HCT116 (cell line): ENCODE data around the gene SNRNP70. TPM values are rescaled to one million over a fixed set of nuclear protein-coding genes. Genes with fewer than 3 reads are reported as not detected.
A peak's percentile ranks its signal among the peaks of the same experiment; 100 is the strongest.

Experiments used
- ATAC-seq: fragments of 200-7000 bp; cut with Tn5 transposase; 2 replicates; pipeline ENCODE4 v1.9.1; 2020; ENCODE audit warnings: mild to moderate bottlenecking, moderate library complexity
- BruUV-seq: library from RNA; stranded (reverse); fragments of 400-500 nt; replicated peaks from 2 replicates; lab custom pipeline; 2021; lab: Mats Ljungman, UMichigan
- CTCF ChIA-PET: fragments of 300-600 bp; sonication (Branson Sonifier 250); formaldehyde crosslinking; loops from one replicate; lab custom pipeline; 2021; ENCODE audit warnings: antibody characterized with exemption; lab: Charles Lee
- POLR2A ChIA-PET: fragments of 300-600, 350-600 bp; sonication (Branson Sonifier 250); formaldehyde crosslinking; loops from one replicate; lab custom pipeline; 2021; ENCODE audit warnings: antibody characterized with exemption; lab: Charles Lee
- RAD21 ChIA-PET, 2 experiments: fragments of 300-600 bp; sonication (Branson Sonifier 250); formaldehyde crosslinking; loops; one replicate each; lab custom pipeline; 2023; ENCODE audit warnings: low total read pairs in 2 of 2; ENCODE audit not compliant: uncharacterized antibody in 2 of 2, unreplicated experiment in 2 of 2, low non-redundant PET in 1 of 2; lab: Charles Lee
- DNase-seq: peaks from one replicate; pipeline ENCODE4 v3.0.0-alpha.2; 2010; ENCODE audit warnings: low read depth, low spot score
- H2AFZ ChIP-seq: fragments of 200-600 bp; shearing (Covaris generic), sonication (generic); 2 replicates; pipeline ENCODE4 v1.6.1; 2017; ENCODE audit warnings: low read depth, mixed run types, mixed read lengths, antibody characterized with exemption, low read length; ENCODE audit not compliant: poor library complexity, severe bottlenecking
- H3K27ac ChIP-seq: 2 replicates; pipeline ENCODE4 v1.5.1; 2012; ENCODE audit warnings: low read depth, low read length
- H3K27me3 ChIP-seq: fragments of 200-600 bp; sonication (generic); 2 replicates; pipeline ENCODE4 v1.6.1; 2016; ENCODE audit warnings: mixed run types, low read length, mixed read lengths; ENCODE audit not compliant: insufficient read depth
- H3K36me3 ChIP-seq, 2 experiments: fragments of 200-500 bp in 1 of 2; fragments of 200-600 bp in 1 of 2; sonication (Bioruptor generic) in 1 of 2; sonication (generic) in 1 of 2; 2 replicates each; pipeline versions ENCODE4 v1.5.1 to v1.6.1; 2014 to 2016; ENCODE audit warnings: low read length in 2 of 2, inconsistent platforms in 1 of 2, mixed read lengths in 1 of 2, mixed run types in 1 of 2; ENCODE audit not compliant: insufficient read depth in 2 of 2, control insufficient read depth in 1 of 2
- H3K4me1 ChIP-seq, 2 experiments: fragments of 200-600 bp in 1 of 2; sonication (generic) in 1 of 2; 2 replicates each; pipeline versions ENCODE4 v1.5.1 to v1.6.1; 2012 to 2017; ENCODE audit warnings: low read length in 2 of 2, inconsistent platforms in 1 of 2, mild to moderate bottlenecking in 1 of 2, mixed read lengths in 1 of 2, mixed run types in 1 of 2, moderate library complexity in 1 of 2; ENCODE audit not compliant: insufficient read depth in 2 of 2, control insufficient read depth in 1 of 2
- H3K4me2 ChIP-seq: fragments of 200-600 bp; sonication (generic); 2 replicates; pipeline ENCODE4 v1.6.1; 2017; ENCODE audit warnings: mixed run types, low read length, mixed read lengths
- H3K4me3 ChIP-seq, 2 experiments: fragments of 200-600 bp in 1 of 2; sonication (generic) in 1 of 2; replicated peaks in 1 of 2; 2 replicates each; pipeline ENCODE4 v1.5.1; 2011 to 2016; ENCODE audit warnings: low read length in 2 of 2, control low read depth in 1 of 2, low read depth in 1 of 2, mild to moderate bottlenecking in 1 of 2, mixed read lengths in 1 of 2, mixed run types in 1 of 2
- H3K79me2 ChIP-seq: fragments of 200-600 bp; sonication (generic); 2 replicates; pipeline ENCODE4 v1.6.1; 2017; ENCODE audit warnings: mild to moderate bottlenecking, mixed run types, low read length, moderate library complexity, mixed read lengths; ENCODE audit not compliant: insufficient read depth
- H3K9ac ChIP-seq: fragments of 200-600 bp; sonication (generic); 2 replicates; pipeline ENCODE4 v1.6.1; 2016; ENCODE audit warnings: low read length, mixed read lengths
- H3K9me2 ChIP-seq: fragments of 200-600 bp; sonication (generic), shearing (Covaris generic); 2 replicates; pipeline ENCODE4 v1.6.1; 2017; ENCODE audit warnings: mixed run types, mild to moderate bottlenecking, moderate library complexity; ENCODE audit not compliant: insufficient read depth
- H3K9me3 ChIP-seq, 2 experiments: fragments of 200-500 bp in 1 of 2; fragments of 200-600 bp in 1 of 2; sonication (Bioruptor generic) in 1 of 2; sonication (generic) in 1 of 2; 2 replicates each; pipeline ENCODE4 v1.6.1; 2014 to 2017; ENCODE audit warnings: low read length in 2 of 2, mixed read lengths in 2 of 2, inconsistent platforms in 1 of 2, low read depth in 1 of 2, mild to moderate bottlenecking in 1 of 2, mixed run types in 1 of 2, moderate library complexity in 1 of 2; ENCODE audit not compliant: control insufficient read depth in 1 of 2, insufficient read depth in 1 of 2
- H4K20me1 ChIP-seq: fragments of 200-600 bp; sonication (generic), shearing (Covaris generic); 2 replicates; pipeline ENCODE4 v1.6.1; 2017; ENCODE audit warnings: mixed run types, mild to moderate bottlenecking, moderate library complexity; ENCODE audit not compliant: insufficient read depth
- CBX3 ChIP-seq: IDR thresholded peaks from 2 replicates; pipeline ENCODE4 v1.6.1; 2012; ENCODE audit warnings: low read depth
- CEBPB ChIP-seq: IDR thresholded peaks from 2 replicates; pipeline ENCODE4 v1.6.1; 2012; ENCODE audit warnings: low read depth
- EGR1 ChIP-seq: IDR thresholded peaks from 2 replicates; pipeline ENCODE4 v1.6.1; 2012; ENCODE audit warnings: low read depth
- ELF1 ChIP-seq: IDR thresholded peaks from 2 replicates; pipeline ENCODE4 v1.6.1; 2012; ENCODE audit warnings: low read depth, borderline replicate concordance
- EZH2phosphoT487 ChIP-seq: fragments of 200-600 bp; IDR thresholded peaks from 2 replicates; pipeline ENCODE4 v1.6.1; 2018; ENCODE audit warnings: antibody characterized with exemption, borderline replicate concordance
- POLR2A ChIP-seq: IDR thresholded peaks from 2 replicates; pipeline ENCODE4 v1.7.0; 2011; ENCODE audit warnings: borderline replicate concordance; ENCODE audit not compliant: insufficient read depth, insufficient read length; ENCODE audit errors: extremely low read depth
- POLR2AphosphoS5 ChIP-seq: IDR thresholded peaks from 2 replicates; pipeline ENCODE4 v1.6.1; 2011; ENCODE audit warnings: mild to moderate bottlenecking, low read depth, low read length, moderate library complexity
- SP1 ChIP-seq: IDR thresholded peaks from 2 replicates; pipeline ENCODE4 v1.6.1; 2012; ENCODE audit warnings: low read depth
- SRF ChIP-seq: IDR thresholded peaks from 2 replicates; pipeline ENCODE4 v1.6.1; 2012; ENCODE audit warnings: low read depth
- TCF7L2 ChIP-seq: IDR thresholded peaks from 2 replicates; pipeline ENCODE4 v1.7.0; 2011; ENCODE audit warnings: borderline replicate concordance, inconsistent platforms; ENCODE audit not compliant: insufficient read depth, insufficient read length; ENCODE audit errors: extremely low read depth
- YY1 ChIP-seq: IDR thresholded peaks from 2 replicates; pipeline ENCODE4 v1.6.1; 2011; ENCODE audit warnings: low read length, low read depth, moderate library complexity, mild to moderate bottlenecking; ENCODE audit not compliant: insufficient replicate concordance; ENCODE audit errors: extremely low read depth
- ZFX ChIP-seq: fragments of 450-650 bp; IDR thresholded peaks from 2 replicates; pipeline ENCODE4 v1.6.1; 2017
- ZNF274 ChIP-seq: fragments of 200-500 bp; sonication (Bioruptor generic); IDR thresholded peaks from 2 replicates; pipeline ENCODE4 v1.6.1; 2014; ENCODE audit warnings: mild to moderate bottlenecking, low read depth, low read length, inconsistent platforms
- intact Hi-C: fragments of 100-400 bp; cut with micrococcal nuclease; formaldehyde crosslinking; loops from 2 replicates; pipeline ENCODE4 v1.10.0; 2022
- total RNA-seq: library from RNA; stranded (reverse); gene quantifications from one replicate; pipeline ENCODE4 v1.2.1, GENCODE V29; 2021; ENCODE audit not compliant: unreplicated experiment
- TF ChIP-seq, protein P1 (sequence below): IDR thresholded peaks from 2 replicates; pipeline ENCODE4 v1.6.1; 2012
- TF ChIP-seq, protein P2 (sequence below), 3 experiments: fragments of 200-600 bp in 1 of 3; sonication (generic) in 1 of 3; IDR thresholded peaks in 2 of 3; conservative IDR thresholded peaks in 1 of 3; 2 replicates each; pipeline ENCODE4 v1.5.1; 2012 to 2017; ENCODE audit warnings: low read depth in 2 of 3, low read length in 2 of 3, antibody characterized with exemption in 1 of 3, borderline replicate concordance in 1 of 3, control low read depth in 1 of 3, mild to moderate bottlenecking in 1 of 3, mixed read lengths in 1 of 3, mixed run types in 1 of 3, moderate library complexity in 1 of 3; ENCODE audit not compliant: insufficient read depth in 1 of 3
- TF ChIP-seq, protein P3 (sequence below): IDR thresholded peaks from 2 replicates; pipeline ENCODE4 v1.6.1; 2011; ENCODE audit warnings: mild to moderate bottlenecking, low read length, moderate library complexity; ENCODE audit not compliant: insufficient replicate concordance; ENCODE audit errors: extremely low read depth

The SNRNP70 gene
- total RNA-seq, 1 experiment from 2014 or later, result 236 TPM

DNA sequence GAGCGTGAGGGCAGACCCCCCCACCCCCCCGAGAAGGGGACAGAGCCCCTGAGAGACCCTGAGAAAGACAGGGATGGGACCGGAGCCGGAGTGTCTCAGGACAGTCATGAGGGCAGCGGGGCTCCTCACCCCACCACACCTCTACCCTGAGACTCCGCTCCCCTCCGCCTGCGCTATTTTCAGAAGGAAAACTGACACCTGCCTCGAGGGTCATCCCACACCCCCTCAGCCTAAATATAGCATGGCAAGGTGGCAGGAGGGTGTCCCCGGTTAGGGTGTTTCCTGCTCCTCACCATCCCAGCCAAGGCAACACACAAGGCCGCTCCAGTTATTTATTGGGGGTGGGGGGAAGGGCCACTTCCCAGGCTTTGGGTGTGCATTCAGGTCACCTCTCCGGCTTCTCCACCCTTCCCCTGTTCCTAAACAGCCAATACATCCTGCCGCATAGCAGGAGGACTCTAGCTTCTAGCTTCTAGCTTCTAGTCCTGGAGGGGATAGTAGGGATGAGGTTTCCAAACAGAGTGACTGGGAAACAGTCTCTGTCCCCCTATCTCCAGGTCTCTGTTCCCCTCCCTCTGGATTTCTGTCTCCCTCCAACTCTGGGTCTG is 19.2 kb upstream of the SNRNP70 start:
- H3K27me3 ChIP-seq, result no peaks in the 10 kb centered on the region
- H3K4me3 ChIP-seq, result no peak overlapping the region
- no peaks in the 10 kb centered on the region for H4K20me1 ChIP-seq
- no peaks in the 10 kb centered on the region for H3K9me3 ChIP-seq
- ATAC-seq, result no peak
- no peaks in the 10 kb centered on the region for H3K36me3 ChIP-seq
- H3K79me2 ChIP-seq, result no peaks in the 10 kb centered on the region
- H3K4me2 ChIP-seq, result peak overlapping the region; percentile 89; the same call in 1 of the 2 replicates
- H3K9me2 ChIP-seq, result no peaks in the 10 kb centered on the region
- peaks cover 30 to 58% of the 10 kb centered on the region in 2 experiments for H3K4me1 ChIP-seq
- H3K27ac ChIP-seq, result no peak overlapping the region
- intact Hi-C loops, result no loop called here
- ChIA-PET POLR2A (no interaction called here), RAD21 (no interaction called here), CTCF (interaction anchor here (1.8 kb wide), 1 partner anchor 8 kb away, joined by 18 read pairs; no protein-coding TSS in a partner anchor)
- BruUV-seq, result no TSS peak
- no peak overlapping the region for H2AFZ ChIP-seq
- no peak overlapping the region for H3K9ac ChIP-seq
- no peak for DNase-seq
- TF ChIP-seq POLR2A (no peak), EZH2phosphoT487 (no peak), EGR1 (no peak), CBX3 (no peak), POLR2AphosphoS5 (0 out of 2 replicates have a peak, but pooled peaks have one; percentile 14), ELF1 (no peak)

DNA sequence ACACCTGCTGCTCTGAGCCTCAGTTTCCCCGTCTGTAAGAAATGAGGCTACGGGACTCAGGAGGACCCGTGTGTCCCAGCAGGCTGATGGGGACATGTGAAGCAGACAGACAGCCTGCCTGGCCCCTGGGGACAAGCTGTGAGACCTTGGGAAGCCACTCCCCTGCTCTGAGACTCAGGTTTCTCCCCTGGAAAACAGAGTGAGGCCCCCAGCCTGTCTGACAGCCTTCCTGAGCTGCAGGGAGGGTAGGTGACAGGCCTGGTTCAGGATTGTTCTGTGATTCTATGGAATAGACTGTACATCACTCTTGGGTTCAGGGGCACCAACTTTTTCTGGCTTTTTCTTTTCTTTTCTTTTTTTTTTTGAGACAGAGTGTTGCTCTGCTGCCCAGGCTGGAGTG is 17.7 kb upstream of the SNRNP70 start:
- Histone ChIP-seq H3K27ac (no peak overlapping the region), H3K4me1 (peaks cover 30 to 50% of the 10 kb centered on the region in 2 experiments), H3K27me3 (no peaks in the 10 kb centered on the region), H3K36me3 (no peaks in the 10 kb centered on the region), H3K4me3 (no peak overlapping the region), H4K20me1 (no peaks in the 10 kb centered on the region), H3K4me2 (no peak overlapping the region; the same call in 1 of the 2 replicates), H3K9me2 (no peaks in the 10 kb centered on the region), H3K9me3 (no peaks in the 10 kb centered on the region), H3K9ac (no peak overlapping the region), H2AFZ (no peak overlapping the region), H3K79me2 (no peaks in the 10 kb centered on the region)
- ChIA-PET POLR2A (interaction anchor here (0.6 kb wide), 1 partner anchor 32 kb away, joined by 3 read pairs; no protein-coding TSS in a partner anchor), RAD21 (no interaction called here), CTCF (no interaction called here)
- intact Hi-C loops, result no loop called here
- no TSS peak for BruUV-seq
- ATAC-seq, result no peak
- no peak for DNase-seq
- TF ChIP-seq CEBPB, result no peak
- TF ChIP-seq ZNF274, result no peak
- TF ChIP-seq, protein P1, sequence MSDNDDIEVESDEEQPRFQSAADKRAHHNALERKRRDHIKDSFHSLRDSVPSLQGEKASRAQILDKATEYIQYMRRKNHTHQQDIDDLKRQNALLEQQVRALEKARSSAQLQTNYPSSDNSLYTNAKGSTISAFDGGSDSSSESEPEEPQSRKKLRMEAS, result no peak
- no peak for TF ChIP-seq ZFX
- no peak for TF ChIP-seq YY1
- TF ChIP-seq, protein P2, sequence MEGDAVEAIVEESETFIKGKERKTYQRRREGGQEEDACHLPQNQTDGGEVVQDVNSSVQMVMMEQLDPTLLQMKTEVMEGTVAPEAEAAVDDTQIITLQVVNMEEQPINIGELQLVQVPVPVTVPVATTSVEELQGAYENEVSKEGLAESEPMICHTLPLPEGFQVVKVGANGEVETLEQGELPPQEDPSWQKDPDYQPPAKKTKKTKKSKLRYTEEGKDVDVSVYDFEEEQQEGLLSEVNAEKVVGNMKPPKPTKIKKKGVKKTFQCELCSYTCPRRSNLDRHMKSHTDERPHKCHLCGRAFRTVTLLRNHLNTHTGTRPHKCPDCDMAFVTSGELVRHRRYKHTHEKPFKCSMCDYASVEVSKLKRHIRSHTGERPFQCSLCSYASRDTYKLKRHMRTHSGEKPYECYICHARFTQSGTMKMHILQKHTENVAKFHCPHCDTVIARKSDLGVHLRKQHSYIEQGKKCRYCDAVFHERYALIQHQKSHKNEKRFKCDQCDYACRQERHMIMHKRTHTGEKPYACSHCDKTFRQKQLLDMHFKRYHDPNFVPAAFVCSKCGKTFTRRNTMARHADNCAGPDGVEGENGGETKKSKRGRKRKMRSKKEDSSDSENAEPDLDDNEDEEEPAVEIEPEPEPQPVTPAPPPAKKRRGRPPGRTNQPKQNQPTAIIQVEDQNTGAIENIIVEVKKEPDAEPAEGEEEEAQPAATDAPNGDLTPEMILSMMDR (IDR thresholded peaks at IDR 0.05 in 2 of 3, conservative IDR thresholded peaks at IDR 0.05 in 1 of 3; ENCODE audit: borderline replicate concordance in 1 of 3, insufficient read depth in 1 of 3, low read depth in 2 of 3, low read length in 2 of 3), result no peak
- no peak for TF ChIP-seq EGR1
- TF ChIP-seq EZH2phosphoT487, result no peak
- no peak for TF ChIP-seq CBX3
- no peak for TF ChIP-seq ELF1
- no peak for TF ChIP-seq SRF
- no peak for TF ChIP-seq SP1
- no peak for TF ChIP-seq TCF7L2
- TF ChIP-seq, protein P3, sequence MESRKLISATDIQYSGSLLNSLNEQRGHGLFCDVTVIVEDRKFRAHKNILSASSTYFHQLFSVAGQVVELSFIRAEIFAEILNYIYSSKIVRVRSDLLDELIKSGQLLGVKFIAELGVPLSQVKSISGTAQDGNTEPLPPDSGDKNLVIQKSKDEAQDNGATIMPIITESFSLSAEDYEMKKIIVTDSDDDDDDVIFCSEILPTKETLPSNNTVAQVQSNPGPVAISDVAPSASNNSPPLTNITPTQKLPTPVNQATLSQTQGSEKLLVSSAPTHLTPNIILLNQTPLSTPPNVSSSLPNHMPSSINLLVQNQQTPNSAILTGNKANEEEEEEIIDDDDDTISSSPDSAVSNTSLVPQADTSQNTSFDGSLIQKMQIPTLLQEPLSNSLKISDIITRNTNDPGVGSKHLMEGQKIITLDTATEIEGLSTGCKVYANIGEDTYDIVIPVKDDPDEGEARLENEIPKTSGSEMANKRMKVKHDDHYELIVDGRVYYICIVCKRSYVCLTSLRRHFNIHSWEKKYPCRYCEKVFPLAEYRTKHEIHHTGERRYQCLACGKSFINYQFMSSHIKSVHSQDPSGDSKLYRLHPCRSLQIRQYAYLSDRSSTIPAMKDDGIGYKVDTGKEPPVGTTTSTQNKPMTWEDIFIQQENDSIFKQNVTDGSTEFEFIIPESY, result no peak
